ENCODE results near the gene GORASP2. TPM values are rescaled to one million over a fixed set of nuclear protein-coding genes. Genes with fewer than 3 reads are reported as not detected.

Gene GORASP2
- polyA plus RNA-seq, 1 donor (not counting 4 experiments of a cell fraction or from before 2014, with no cell fraction given): 125 TPM

- dilution Hi-C loops (cut with MboI; ENCODE audit: extremely low pct_ligation_motif_present, low sequenced_read_pairs): no loop called here
- no peaks in the 10 kb centered on the region for H3K9me3 ChIP-seq (ENCODE audit: control insufficient read depth, low read depth, low read length)
- H3K36me3 ChIP-seq (ENCODE audit: control insufficient read depth in 2 of 2, extremely low read depth in 1 of 2, insufficient read depth in 2 of 2, low read length in 2 of 2): peaks cover 3 to 7% of the 10 kb centered on the region in 2 experiments
- FAIRE-seq (no peak), DNase-seq (ENCODE audit: low read depth, low spot score) (no peak)
- H3K9ac ChIP-seq (ENCODE audit: control insufficient read depth, extremely low read depth, insufficient read depth, low read length): no peak overlapping the region
- no peak overlapping the region for H3K4me2 ChIP-seq (ENCODE audit: control insufficient read depth, extremely low read depth, insufficient read depth, low read depth, low read length)
- TF ChIP-seq EZH2 (IDR thresholded peaks at IDR 0.05; ENCODE audit: low read length) (no peak), CTCF (optimal IDR thresholded peaks at IDR 0.05 in 1 of 3, IDR thresholded peaks at IDR 0.05 in 1 of 3, conservative IDR thresholded peaks at IDR 0.05 in 1 of 3; ENCODE audit: extremely low read depth in 1 of 3, insufficient read depth in 2 of 3, low read length in 3 of 3) (no peak)
- no peaks in the 10 kb centered on the region for H4K20me1 ChIP-seq (ENCODE audit: control insufficient read depth, extremely low read depth, insufficient read depth, low read length)
- H3K27ac ChIP-seq (ENCODE audit: control insufficient read depth, insufficient read depth, low read length): no peak overlapping the region
- H3K27me3 ChIP-seq (ENCODE audit: control insufficient read depth, extremely low read depth, insufficient read depth, low read length): no peaks in the 10 kb centered on the region
- no peak overlapping the region for H2AFZ ChIP-seq (ENCODE audit: control insufficient read depth, low read length)
- no peaks in the 10 kb centered on the region for H3K9me1 ChIP-seq (ENCODE audit: control insufficient read depth, extremely low read depth, insufficient read depth, low read length)
- no peaks in the 10 kb centered on the region for H3K79me2 ChIP-seq (ENCODE audit: control insufficient read depth, insufficient read depth, low read length)
- H3K4me1 ChIP-seq (ENCODE audit: control insufficient read depth, extremely low read depth, insufficient read depth, low read length): no peaks in the 10 kb centered on the region
- no peak overlapping the region for H3K4me3 ChIP-seq (ENCODE audit: control insufficient read depth in 2 of 3, extremely low read depth in 1 of 3, insufficient read depth in 2 of 3, low read depth in 1 of 3, low read length in 3 of 3)
These were observed 67.3 kb downstream of the GORASP2 start for GRCh38 chr2:170996316-170996715.

GRCh38 chr2:170997893-170998597, 69.0 kb downstream of the GORASP2 start:
- no peak for TF ChIP-seq CTCF (optimal IDR thresholded peaks at IDR 0.05 in 1 of 3, IDR thresholded peaks at IDR 0.05 in 1 of 3, conservative IDR thresholded peaks at IDR 0.05 in 1 of 3; ENCODE audit: extremely low read depth in 1 of 3, insufficient read depth in 2 of 3, low read length in 3 of 3)
- no peak for TF ChIP-seq EZH2 (IDR thresholded peaks at IDR 0.05; ENCODE audit: low read length)
- Histone ChIP-seq H3K9me3 (ENCODE audit: control insufficient read depth, low read depth, low read length) (no peaks in the 10 kb centered on the region), H4K20me1 (ENCODE audit: control insufficient read depth, extremely low read depth, insufficient read depth, low read length) (no peaks in the 10 kb centered on the region), H3K27ac (ENCODE audit: control insufficient read depth, insufficient read depth, low read length) (no peak overlapping the region), H2AFZ (ENCODE audit: control insufficient read depth, low read length) (no peak overlapping the region), H3K27me3 (ENCODE audit: control insufficient read depth, extremely low read depth, insufficient read depth, low read length) (no peaks in the 10 kb centered on the region), H3K4me3 (ENCODE audit: control insufficient read depth in 2 of 3, extremely low read depth in 1 of 3, insufficient read depth in 2 of 3, low read depth in 1 of 3, low read length in 3 of 3) (no peak overlapping the region), H3K36me3 (ENCODE audit: control insufficient read depth in 2 of 2, extremely low read depth in 1 of 2, insufficient read depth in 2 of 2, low read length in 2 of 2) (peaks cover 3 to 10% of the 10 kb centered on the region in 2 experiments), H3K79me2 (ENCODE audit: control insufficient read depth, insufficient read depth, low read length) (no peaks in the 10 kb centered on the region), H3K9ac (ENCODE audit: control insufficient read depth, extremely low read depth, insufficient read depth, low read length) (no peak overlapping the region), H3K4me2 (ENCODE audit: control insufficient read depth, extremely low read depth, insufficient read depth, low read depth, low read length) (no peak overlapping the region), H3K9me1 (ENCODE audit: control insufficient read depth, extremely low read depth, insufficient read depth, low read length) (no peaks in the 10 kb centered on the region), H3K4me1 (ENCODE audit: control insufficient read depth, extremely low read depth, insufficient read depth, low read length) (no peaks in the 10 kb centered on the region)
- FAIRE-seq (peak; percentile 55), DNase-seq (ENCODE audit: low read depth, low spot score) (no peak)
- dilution Hi-C loops (cut with MboI; ENCODE audit: extremely low pct_ligation_motif_present, low sequenced_read_pairs): no loop called here
